Stimulated activated CD8-positive, alpha-beta memory T cell treated with anti-CD3 and anti-CD28 coated beads, Interleukin-4, amount 100 ng/mL, for 24 hours (primary cell): ENCODE data around the gene MAEA.

ENCODE experiments used
- DNase-seq: peaks from one replicate; pipeline ENCODE4 v3.0.0-alpha.2; 2020; ENCODE audit warnings: low read depth

The MAEA gene

DNA sequence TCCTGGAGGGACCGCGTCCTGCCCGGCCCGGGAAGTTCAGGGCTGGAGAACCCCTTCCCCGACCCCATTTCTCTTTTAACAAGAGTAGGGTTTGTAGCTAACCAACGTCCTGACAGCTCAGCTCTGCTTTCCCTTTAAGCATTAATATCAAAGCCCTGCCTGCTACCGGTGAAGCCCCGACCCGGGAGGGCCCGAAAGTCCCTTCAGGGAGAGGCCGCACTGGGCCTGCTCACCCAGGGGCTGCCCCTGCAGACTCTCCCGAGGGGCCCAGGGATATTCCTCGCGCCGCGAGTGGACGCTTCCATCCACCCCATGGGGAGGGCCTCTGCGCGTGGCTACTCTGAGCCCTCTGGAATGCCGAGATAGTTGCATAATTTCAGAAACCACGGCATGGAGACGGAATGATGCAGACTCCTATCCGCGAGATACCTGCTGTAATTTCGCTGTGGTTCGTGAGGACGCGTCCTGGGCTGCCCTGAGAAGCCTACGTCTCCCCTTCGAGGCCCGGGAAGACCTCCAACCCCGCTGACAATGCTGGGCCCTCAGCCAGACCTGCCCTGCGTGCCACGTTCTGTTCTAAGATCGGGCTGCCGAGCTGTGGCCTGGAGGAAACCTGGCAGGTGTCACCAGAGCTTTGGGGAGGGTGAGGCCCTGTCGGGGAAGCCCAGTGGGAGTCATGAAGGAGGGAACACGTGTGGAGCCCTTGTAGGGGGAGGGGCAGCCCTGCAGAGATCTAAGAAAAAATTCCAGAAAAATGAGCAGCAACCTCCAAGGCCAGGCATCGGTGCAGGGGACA lies 39.8 kb upstream of the MAEA start:
- DNase-seq = peak; percentile 37

DNA sequence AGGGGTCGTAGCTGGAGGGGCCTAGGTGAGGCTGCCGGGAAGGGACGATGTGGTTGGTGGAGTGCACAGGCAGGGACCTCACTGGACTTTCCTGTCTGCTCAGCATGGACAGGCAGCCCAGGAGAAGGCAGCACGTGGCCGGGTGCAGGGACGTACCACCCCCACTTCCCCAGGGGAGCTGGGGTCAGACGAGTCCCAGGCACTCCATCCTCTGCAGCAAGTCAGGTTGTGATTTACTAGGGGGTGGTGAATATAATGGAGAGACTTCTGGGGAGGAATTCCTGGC lies 39.2 kb upstream of the MAEA start:
- no peak for DNase-seq

- DNase-seq = no peak
Measured at GRCh38 chr4:1250921-1251772, 38.5 kb upstream of the MAEA start.

DNA sequence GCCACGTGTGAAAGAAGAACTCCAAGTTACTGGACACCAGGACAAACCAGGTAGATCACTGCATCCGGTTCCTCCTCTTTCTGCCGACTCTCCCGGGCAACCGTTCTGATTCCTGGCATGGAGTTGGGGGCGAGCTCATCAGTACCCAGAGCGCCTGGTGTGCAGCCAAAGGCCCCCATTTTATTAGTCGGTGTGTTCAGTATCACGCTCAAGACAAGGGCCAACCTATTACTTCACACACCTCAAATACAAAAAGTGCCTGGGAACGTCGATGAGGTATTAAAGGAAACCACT lies 38.0 kb upstream of the MAEA start:
- DNase-seq = no peak

GRCh38 chr4:1252928-1253492 lies 36.7 kb upstream of the MAEA start:
- no peak for DNase-seq

DNA sequence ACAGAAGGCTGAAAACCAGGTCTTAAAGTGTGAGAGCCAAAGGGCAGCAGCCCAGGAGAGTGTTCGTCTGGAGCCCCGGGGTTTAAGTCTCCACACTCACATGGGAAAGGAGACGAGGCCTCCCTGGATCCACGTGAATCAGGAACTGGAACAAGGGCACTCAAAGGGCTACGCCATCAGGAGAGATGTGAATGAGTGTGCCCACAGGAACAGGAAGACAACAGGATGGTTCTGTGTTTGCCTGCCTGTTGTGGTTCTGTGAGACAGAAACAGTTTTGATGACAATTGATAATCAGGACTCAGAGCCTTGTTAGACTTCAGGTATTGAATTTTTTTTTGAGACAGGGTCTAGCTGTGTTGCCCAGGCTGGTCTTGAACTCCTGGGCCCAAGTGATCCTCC lies 35.9 kb upstream of the MAEA start:
- no peak for DNase-seq

- no peak for DNase-seq
Measured at GRCh38 chr4:1255151-1255550, 34.5 kb upstream of the MAEA start.

DNA sequence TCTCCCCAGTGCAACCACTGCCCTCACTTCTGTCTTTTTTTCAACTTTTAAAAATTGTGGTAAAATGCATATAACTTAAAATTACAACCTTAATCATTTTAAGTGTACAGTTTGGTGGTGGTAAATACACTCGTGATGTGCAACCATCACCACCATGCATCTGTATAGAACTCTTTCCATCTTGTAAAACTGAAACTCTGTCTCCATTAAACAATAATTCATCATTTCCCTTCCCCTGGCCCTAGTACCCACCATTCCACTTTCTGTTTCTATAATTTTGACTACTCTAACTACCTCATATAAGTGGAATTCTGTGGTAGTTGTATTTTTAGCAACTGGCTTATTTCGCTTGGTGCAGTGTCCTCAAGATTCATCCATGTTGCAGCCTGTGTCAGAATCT lies 34.0 kb upstream of the MAEA start:
- DNase-seq = no peak

GRCh38 chr4:1258457-1258856 lies 31.2 kb upstream of the MAEA start:
- no peak for DNase-seq

DNA sequence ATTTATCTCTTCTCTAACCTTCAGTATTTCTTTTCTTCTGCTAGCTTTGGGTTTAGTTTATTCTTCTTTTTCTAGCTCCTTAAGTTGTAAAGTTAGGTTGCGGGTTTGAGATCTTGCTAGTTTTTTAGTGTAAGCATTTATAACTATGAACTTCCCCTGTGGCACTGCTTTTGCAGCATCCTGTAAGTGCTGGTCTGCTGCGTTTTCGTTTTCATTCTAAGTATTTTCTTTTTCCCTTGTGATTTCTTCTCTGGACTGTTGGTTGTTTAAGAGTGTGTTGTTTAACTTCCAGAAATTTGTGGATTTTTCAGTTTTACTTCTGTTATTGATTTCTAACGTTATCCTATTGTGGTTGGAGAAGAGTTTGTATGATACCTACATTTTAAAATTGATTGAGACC lies 29.7 kb upstream of the MAEA start:
- no peak for DNase-seq

DNA sequence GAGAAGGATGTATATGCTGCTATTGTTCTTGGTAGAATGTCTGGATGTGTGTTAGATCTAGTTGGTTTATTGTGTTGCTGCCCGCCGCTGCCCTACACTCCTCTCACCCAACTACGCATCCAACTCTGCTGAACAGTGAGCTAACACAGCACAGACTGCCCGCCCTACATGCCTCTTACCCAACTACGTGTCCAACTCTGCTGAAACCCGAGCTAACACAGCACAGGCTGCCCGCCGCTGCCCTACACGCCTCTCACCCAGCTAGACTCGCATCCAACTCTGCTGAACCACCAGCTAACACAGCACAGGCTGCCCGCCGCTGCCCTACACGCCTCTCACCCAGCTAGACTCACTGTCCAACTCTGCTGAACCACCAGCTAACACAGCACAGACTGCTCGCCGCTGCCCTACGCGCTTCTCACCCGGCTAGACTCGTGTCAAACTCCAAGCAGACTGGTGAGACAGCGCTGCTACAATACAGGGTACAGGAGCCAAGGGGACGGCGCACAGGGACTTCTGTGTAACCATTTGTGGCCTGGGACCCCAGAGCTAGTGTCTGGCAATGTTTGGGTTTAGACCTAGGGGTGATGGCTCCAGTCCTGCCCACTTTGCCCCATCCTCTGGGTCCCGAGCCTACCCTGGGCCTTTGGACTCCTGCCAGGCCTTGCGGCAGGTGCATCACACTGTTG lies 29.1 kb upstream of the MAEA start:
- DNase-seq = no peak

GRCh38 chr4:1261107-1261928 lies 28.4 kb upstream of the MAEA start:
- no peak for DNase-seq

- no peak for DNase-seq
Measured at GRCh38 chr4:1264942-1265341, 24.7 kb upstream of the MAEA start.

DNA sequence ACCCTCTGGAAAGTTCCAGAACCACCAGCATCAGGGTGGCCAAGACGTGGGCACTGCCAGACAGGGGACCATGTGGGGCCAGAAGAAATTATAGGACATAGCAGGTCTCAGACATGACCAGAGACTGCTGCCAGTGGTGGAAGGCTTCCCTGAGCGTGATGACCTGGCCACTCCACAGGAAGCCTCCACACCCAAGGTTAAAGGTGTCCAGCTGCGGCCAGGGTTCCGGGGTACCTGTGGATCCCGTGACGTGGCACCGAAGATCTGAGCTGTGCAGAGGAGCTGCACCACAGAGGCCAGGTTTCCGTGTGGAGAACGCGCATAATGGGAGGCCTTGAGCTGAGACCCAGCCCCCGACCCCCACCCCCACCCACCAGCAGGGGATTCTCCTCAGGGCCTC lies 24.3 kb upstream of the MAEA start:
- DNase-seq = no peak

DNA sequence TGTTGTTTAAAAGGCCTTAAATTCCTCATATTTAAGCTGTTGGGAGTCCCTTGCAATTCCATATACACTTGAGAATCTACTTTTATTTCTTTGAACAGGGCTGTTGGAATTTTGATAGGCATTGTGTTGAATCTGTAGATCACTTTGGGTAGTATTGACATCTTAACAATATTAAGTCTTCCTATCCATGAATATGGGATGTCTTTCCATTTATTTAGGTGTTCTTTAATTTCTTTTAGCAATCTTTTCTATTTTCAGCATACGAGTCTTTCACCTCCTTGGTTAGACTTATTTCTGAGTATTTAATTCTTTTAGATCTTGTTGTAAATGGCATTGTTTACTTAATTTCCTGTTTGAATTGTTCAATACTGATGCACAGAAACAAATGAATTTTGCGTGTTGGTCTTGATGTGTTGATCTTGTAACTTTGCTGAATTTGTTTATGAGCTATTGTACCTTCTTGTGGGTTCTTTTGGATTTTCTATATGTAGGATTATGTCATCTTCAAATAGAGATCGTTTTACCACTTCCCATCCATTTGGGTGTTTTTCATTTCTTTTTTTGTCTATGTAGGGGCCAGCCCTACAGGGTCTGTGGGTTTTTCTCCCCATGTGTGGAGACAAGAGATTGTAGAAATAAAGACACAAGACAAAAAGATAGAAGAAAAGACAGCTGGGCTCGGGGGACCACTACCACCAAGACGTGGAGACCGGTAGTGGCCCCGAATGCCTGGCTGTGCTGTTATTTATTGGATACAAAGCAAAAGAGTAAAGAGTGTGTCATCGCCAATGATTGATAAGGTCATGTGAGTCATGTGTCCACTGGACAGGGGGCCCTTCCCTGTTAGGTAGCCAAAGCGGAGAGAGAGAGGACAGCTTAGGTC lies 22.6 kb upstream of the MAEA start:
- no peak for DNase-seq

DNA sequence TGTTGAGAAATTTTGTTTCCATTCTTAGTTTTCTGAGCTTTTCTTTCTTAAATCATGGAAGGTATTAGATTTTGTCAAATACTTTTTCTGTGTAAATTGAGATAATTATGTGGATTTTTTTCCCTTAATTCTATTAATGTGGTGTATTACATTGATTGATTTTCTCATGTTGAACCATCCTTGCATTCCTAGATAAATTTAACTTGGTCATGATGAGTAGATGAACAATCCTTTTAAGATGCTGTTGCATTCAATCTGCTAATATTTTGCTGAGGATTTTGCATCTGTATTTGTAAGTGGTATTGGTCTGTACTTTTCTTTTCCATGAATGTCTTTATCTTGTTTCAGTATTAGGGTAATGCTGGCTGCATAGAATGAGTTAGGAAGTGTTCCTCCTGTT lies 20.5 kb upstream of the MAEA start:
- no peak for DNase-seq

GRCh38 chr4:1271686-1272085 lies 18.0 kb upstream of the MAEA start:
- DNase-seq = no peak

- DNase-seq = no peak
Measured at GRCh38 chr4:1274871-1275270, 14.8 kb upstream of the MAEA start.

DNA sequence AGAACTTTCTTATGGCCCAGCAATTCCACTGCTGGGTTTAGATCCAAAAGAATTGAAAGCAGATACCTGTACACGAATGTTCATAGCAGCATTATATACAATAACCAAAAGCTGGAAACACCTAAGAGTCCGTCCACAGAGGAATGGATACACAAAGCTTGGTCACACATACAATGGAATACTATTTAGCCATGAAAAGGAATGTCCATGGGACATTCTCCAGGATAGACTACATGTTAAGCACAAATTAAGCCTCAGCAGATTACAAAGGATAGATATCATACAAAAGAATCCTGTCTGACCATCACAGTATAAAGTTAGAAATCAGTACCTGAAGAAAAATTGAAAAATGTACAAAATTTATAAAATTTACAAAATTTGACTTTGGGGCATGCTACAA lies 12.7 kb upstream of the MAEA start:
- no peak for DNase-seq

- DNase-seq = no peak
Measured at GRCh38 chr4:1277667-1278665, 11.7 kb upstream of the MAEA start.
